Stimulated activated CD8-positive, alpha-beta memory T cell treated with anti-CD3 and anti-CD28 coated beads, Interleukin-2, amount 100 ng/mL, for 1 hour (primary cell): Measurements from ENCODE around the gene PRDM5.

Experiments
- DNase-seq, 2 donors: peaks; one replicate each; pipeline ENCODE4 v3.0.0-alpha.2; 2020; ENCODE audit warnings: low read depth in 2 of 2

Gene PRDM5

GRCh38 chr4:120856294-120856693 is 66.2 kb downstream of the PRDM5 start:
- DNase-seq = no peak

GRCh38 chr4:120855307-120856001 is 67.1 kb downstream of the PRDM5 start:
- DNase-seq = no peak

DNA sequence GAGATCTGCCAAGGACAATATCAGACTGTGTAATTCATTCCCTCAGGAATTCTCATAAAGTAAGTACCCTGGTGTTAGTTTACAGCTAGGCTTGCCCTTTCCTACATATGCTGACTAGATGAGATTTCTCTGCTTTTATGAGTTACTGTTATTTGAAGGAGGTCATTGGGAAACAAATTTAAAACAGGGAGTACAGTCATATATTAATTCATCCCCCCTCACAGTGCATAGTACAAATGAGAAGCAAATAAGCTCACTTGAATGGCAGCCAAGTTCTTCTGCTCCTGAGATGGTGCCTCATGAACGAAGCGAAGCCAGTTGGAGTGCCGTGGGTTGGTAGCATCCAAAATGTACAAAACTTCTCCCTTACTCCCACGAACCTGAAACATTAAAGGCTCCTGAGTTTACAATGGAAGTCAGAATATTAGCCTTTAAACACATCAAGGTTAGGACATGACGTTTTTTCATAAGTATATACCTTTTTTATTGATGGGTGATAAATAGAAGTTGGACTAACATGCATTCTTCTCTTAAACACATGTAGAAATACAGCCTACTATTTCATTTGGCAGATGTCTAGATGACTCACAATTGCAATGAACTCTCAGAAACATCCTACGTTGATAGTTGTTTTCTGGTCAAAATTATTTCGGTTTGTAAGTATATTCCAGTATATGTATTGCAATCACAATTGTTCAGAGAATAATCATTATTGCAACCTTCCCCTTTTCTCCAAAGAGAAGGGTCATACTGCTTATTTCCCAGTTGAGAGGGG is 69.2 kb downstream of the PRDM5 start:
- no peak for DNase-seq

GRCh38 chr4:120850018-120850599 is 72.4 kb downstream of the PRDM5 start:
- no peak for DNase-seq

DNA sequence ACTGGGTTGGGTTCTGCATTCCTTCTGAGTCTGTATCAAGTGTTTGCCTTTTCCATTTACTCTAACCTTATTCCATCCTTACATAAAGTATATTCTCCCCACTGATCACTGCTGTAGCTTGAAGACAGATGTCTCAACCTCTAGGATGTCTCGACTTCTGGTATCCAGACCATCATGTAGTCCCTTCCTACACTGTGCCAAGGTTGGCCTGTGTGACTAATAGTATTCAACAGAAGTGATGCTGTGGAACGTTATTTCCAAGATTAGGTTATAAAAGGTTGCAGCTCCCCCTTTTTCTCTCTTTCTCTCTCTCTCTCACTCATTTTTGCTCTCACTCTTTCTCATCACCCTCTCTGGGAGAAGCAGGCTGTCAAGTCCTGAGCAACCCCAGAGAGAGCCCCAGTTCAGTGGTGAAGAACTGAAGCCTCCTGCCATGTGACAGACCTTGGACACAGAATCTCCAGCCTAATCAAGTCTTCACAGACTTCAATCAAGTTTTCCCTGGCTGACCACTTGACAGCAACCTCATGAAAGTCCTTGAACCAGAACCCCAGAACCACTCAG is 75.4 kb downstream of the PRDM5 start:
- no peak for DNase-seq

GRCh38 chr4:120844528-120844921 is 78.0 kb downstream of the PRDM5 start:
- DNase-seq = no peak

GRCh38 chr4:120843849-120844527 is 78.5 kb downstream of the PRDM5 start:
- DNase-seq = no peak

- DNase-seq = no peak
Measured at GRCh38 chr4:120842031-120842430, 80.5 kb downstream of the PRDM5 start.

DNA sequence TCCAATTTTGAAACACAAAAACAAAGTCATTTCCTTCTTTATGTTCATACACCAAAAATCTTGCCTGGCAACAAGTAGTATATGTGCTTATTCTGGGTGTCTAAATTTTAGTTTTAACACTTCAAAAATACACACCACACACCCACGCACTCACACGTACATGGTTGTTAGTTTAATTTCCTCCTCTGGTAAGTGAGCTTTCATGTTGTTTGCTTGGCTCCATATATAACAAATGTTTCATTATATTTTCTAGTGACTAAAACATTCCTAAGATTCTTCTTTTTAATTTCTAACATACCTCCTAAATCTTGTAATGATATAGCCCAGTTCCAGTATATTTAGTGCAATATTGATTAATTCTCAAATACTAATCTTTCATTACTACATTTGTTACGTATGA is 80.9 kb downstream of the PRDM5 start:
- no peak for DNase-seq

DNA sequence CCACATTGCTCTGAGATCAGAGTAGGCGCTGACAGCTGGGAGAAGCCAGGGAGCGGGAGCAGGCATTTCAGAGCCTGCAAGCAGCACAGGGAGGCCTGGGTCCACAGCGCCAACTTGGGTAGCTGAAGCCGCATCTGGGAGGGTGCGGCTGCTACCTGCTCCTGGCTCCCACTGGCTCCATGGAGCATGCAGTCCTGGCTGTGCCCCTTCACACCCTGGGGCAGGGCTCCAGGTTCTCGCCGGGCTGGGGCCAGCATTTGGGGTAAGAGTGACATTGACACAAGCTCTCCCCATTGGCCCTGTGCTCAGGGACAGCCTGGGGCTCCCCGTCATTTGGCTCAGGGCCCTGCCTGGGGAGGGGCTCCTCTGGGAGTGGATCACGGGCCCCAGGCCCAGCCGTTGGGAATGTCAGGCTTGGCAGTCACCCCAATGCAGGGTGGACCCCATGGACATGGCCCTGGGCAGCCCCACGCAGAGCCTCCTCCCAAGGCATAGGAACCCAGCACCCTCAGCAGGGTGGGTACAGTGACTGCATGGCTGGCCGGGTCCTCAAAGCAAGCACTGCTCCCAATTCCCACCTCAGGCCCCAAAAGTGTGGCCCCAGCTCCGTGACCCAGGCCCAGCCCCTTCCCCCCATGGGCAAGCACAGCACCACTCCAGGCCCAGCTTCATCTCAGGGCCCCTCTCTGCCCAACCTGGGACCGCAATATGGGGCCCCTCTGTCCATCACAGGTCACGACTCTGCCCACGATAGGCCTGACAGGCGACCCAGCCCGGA is 82.4 kb downstream of the PRDM5 start:
- no peak for DNase-seq

DNA sequence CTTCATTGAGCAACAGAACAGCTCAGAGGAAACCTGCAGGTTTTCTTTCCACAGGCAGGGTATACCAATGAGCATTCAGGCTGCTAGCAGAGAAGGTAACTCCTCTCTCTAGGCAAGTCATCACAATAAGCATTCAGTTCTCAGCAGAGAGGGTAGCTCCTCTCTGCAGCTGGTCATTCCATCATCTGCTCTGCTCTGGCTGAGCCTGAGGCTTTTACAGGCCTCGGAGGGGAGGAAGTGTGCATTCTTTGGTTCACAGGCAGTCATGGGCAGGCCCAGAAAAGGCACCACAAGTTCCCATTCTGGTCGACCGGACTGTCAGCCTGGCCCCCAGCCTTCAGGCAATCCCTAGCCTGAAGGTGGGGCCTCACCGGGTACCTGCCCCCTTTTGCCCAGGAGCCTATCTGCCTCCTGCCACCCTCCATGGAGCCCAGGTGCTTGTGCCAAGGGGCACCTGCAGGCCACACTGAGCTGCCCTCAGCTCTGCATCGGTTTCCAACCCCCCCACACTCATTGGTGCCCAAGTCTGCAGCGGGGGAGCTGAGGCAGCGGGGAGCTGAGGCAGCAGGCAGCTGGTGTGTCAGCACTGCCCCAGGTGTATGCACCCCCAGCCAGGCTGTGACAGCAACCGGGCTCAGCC is 83.1 kb downstream of the PRDM5 start:
- no peak for DNase-seq

- DNase-seq = no peak
Measured at GRCh38 chr4:120838784-120839183, 83.7 kb downstream of the PRDM5 start.

- no peak for DNase-seq
Measured at GRCh38 chr4:120837656-120838055, 84.9 kb downstream of the PRDM5 start.

GRCh38 chr4:120835342-120835741 is 87.2 kb downstream of the PRDM5 start:
- no peak for DNase-seq

DNA sequence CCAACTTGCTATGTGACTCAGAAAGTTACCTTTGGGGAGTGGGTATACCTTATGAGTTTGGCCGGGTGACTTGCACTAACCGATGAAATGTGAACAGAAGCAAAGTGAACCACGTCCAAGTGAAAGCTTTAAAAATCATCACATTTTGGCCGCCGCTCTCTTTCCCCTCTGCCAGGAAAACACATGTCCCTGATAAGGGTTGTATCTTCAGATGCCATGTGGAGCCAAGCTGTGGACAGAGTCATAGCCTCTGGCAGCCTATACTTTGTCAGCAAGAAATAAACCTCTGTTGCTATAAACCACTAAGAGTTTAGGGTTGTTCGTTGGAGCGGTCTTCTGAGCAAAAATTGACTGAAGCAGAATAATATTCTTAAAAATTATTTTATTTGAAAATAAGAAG is 92.3 kb downstream of the PRDM5 start:
- no peak for DNase-seq

- DNase-seq = no peak
Measured at GRCh38 chr4:120829113-120829831, 93.3 kb downstream of the PRDM5 start.

DNA sequence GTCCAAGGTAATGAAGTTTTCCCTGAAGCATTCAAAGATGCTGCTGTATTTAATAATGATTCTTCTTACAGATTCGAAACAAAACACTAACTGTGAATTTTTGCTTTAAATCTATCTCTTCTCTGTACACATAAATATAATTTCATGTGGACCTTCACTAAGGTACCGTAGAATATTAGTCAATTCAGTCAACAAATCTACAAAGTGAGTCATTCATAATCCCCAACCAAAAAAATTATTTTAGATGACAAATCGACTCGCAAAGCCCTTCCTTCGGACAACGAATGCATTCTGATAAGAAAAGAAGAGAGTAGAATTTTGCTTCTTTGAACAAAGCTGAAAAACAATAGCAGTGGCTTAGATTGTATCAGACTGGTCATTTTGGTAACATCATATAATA is 95.7 kb downstream of the PRDM5 start:
- DNase-seq = no peak

DNA sequence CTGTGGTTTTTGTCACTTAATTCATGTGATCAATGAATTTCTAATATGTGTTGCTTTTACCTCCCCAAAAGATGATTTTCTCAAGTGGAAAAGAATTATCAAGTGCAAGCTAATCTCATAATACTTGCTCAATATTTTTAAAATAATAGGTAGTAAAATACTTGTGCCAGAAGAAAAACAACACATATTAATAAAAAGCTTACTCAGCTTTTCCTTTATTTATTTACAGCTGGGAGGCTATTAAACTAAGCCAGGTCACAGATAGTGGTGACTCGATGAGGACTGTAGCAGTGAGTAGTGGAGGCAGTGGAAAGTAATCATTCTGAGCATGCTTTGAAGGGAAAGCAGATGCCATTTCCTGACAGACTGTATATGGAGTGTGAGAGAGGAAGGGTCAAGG is 96.1 kb downstream of the PRDM5 start:
- DNase-seq = no peak

- no peak for DNase-seq
Measured at GRCh38 chr4:120824946-120825345, 97.6 kb downstream of the PRDM5 start.

DNA sequence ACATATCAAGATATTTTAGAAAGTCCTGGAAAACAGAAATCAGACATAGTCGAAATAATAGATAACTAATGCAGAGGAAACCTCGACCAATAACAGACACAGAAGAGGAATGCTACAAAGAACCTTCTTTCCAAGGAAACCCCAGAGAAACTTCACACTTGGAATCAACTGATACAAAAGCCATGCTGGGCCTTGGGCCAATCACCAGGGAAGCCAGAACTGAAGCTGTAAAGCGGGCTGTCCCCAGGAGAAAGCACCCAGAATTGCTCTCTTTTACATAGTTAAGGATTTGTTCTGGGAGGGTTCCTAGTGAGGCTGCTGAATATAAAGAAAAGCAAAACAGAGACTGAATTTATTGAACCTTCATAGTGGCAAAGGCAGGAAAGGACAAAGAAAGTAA is 100.5 kb downstream of the PRDM5 start:
- DNase-seq = no peak
